Endothelial cell of umbilical vein (primary cell): Measurements from ENCODE around the gene MAMDC4.

Experiments used
- CTCF ChIP-seq, 2 donors: IDR thresholded peaks; 1 replicate in 1 of 2; 2 replicates in 1 of 2; pipeline ENCODE4 v1.5.1; 2011; ENCODE audit warnings: low read length in 2 of 2, mild to moderate bottlenecking in 2 of 2, moderate library complexity in 2 of 2, control low read depth in 1 of 2, inconsistent platforms in 1 of 2, low read depth in 1 of 2; ENCODE audit not compliant: insufficient read depth in 1 of 2; ENCODE audit errors: extremely low read depth in 1 of 2
- EZH2 ChIP-seq: IDR thresholded peaks from 2 replicates; pipeline ENCODE4 v1.6.1; 2012; ENCODE audit warnings: borderline replicate concordance, low read depth, mild to moderate bottlenecking, moderate library complexity, low read length, inconsistent platforms; ENCODE audit not compliant: severe bottlenecking
- JUN ChIP-seq: IDR thresholded peaks from 2 replicates; pipeline ENCODE4 v1.6.1; 2011; ENCODE audit warnings: borderline replicate concordance, low read depth; ENCODE audit not compliant: insufficient read length, insufficient read depth
- MAX ChIP-seq: IDR thresholded peaks from 2 replicates; pipeline ENCODE4 v1.6.1; 2011; ENCODE audit not compliant: insufficient read depth, insufficient read length
- POLR2A ChIP-seq: IDR thresholded peaks from 2 replicates; pipeline ENCODE4 v1.6.1; 2012; ENCODE audit warnings: low read depth, mild to moderate bottlenecking, control low read depth, low read length

GRCh38 chr9:136808806-136809158 is 43.4 kb upstream of the MAMDC4 start:
- TF ChIP-seq CTCF (IDR thresholded peaks at IDR 0.05; ENCODE audit: extremely low read depth in 1 of 2, insufficient read depth in 1 of 2, low read depth in 1 of 2, low read length in 2 of 2): no peak
- no peak for TF ChIP-seq MAX
- no peak for TF ChIP-seq JUN
- no peak for TF ChIP-seq EZH2
- TF ChIP-seq POLR2A: no peak
